ENCODE measurements around the gene PNPLA3.

PNPLA3 gene

GRCh38 chr22:43955883-43956782 is 32.5 kb downstream of the PNPLA3 start:
- DNase-seq (ENCODE audit: insufficient read length, low spot score) (no peak), FAIRE-seq (no peak)

- FAIRE-seq (no peak), DNase-seq (ENCODE audit: insufficient read length, low spot score) (no peak)
Observed at GRCh38 chr22:43956805-43957463, 33.3 kb downstream of the PNPLA3 start.

- DNase-seq (ENCODE audit: insufficient read length, low spot score) (no peak), FAIRE-seq (no peak)
Observed at GRCh38 chr22:43957871-43958270, 34.3 kb downstream of the PNPLA3 start.

GRCh38 chr22:43964314-43964857 is 40.8 kb downstream of the PNPLA3 start:
- no peak for FAIRE-seq
- no peak for DNase-seq (ENCODE audit: insufficient read length, low spot score)

GRCh38 chr22:43967069-43967468 is 43.5 kb downstream of the PNPLA3 start:
- no peak for DNase-seq (ENCODE audit: insufficient read length, low spot score)
- no peak for FAIRE-seq

- no peak for FAIRE-seq
Observed at GRCh38 chr22:43968614-43969013, 45.0 kb downstream of the PNPLA3 start.

GRCh38 chr22:43969021-43969878 is 45.6 kb downstream of the PNPLA3 start:
- FAIRE-seq (no peak), DNase-seq (ENCODE audit: insufficient read length, low spot score) (no peak)

More at GRCh38 chr22:43968614-43969013, 45.0 kb downstream of the PNPLA3 start:
- no peak for DNase-seq (ENCODE audit: insufficient read length, low spot score)

GRCh38 chr22:43969989-43970755 is 46.6 kb downstream of the PNPLA3 start:
- FAIRE-seq (no peak), DNase-seq (ENCODE audit: insufficient read length, low spot score) (no peak)

- no peak for DNase-seq (ENCODE audit: insufficient read length, low spot score)
- FAIRE-seq = no peak
Observed at GRCh38 chr22:43971112-43971511, 47.5 kb downstream of the PNPLA3 start.

GRCh38 chr22:43972931-43973462 is 49.4 kb downstream of the PNPLA3 start:
- DNase-seq (ENCODE audit: insufficient read length, low spot score) = no peak

GRCh38 chr22:43974028-43974545 is 50.5 kb downstream of the PNPLA3 start:
- no peak for DNase-seq (ENCODE audit: insufficient read length, low spot score)
- no peak for FAIRE-seq

More at GRCh38 chr22:43972931-43973462, 49.4 kb downstream of the PNPLA3 start:
- FAIRE-seq = no peak

GRCh38 chr22:43975041-43975440 is 51.4 kb downstream of the PNPLA3 start:
- FAIRE-seq (no peak), DNase-seq (ENCODE audit: insufficient read length, low spot score) (no peak)

GRCh38 chr22:43976861-43977795 is 53.5 kb downstream of the PNPLA3 start:
- no peak for FAIRE-seq
- no peak for DNase-seq (ENCODE audit: insufficient read length, low spot score)

- no peak for FAIRE-seq
Observed at GRCh38 chr22:43978558-43978957, 55.0 kb downstream of the PNPLA3 start.

GRCh38 chr22:43980579-43980978 is 57.0 kb downstream of the PNPLA3 start:
- FAIRE-seq = no peak
- DNase-seq (ENCODE audit: insufficient read length, low spot score) = no peak

More at GRCh38 chr22:43978558-43978957, 55.0 kb downstream of the PNPLA3 start:
- no peak for DNase-seq (ENCODE audit: insufficient read length, low spot score)

GRCh38 chr22:43980996-43981395 is 57.4 kb downstream of the PNPLA3 start:
- FAIRE-seq (no peak), DNase-seq (ENCODE audit: insufficient read length, low spot score) (no peak)

GRCh38 chr22:43983808-43984207 is 60.2 kb downstream of the PNPLA3 start:
- no peak for DNase-seq (ENCODE audit: insufficient read length, low spot score)
- FAIRE-seq = no peak

GRCh38 chr22:43985532-43985931 is 61.9 kb downstream of the PNPLA3 start:
- FAIRE-seq (no peak), DNase-seq (ENCODE audit: insufficient read length, low spot score) (no peak)

Data from HTR-8/SVneo (cell line).